BJ (cell line): ENCODE results near the gene MFAP5. TPM values are rescaled to one million over a fixed set of nuclear protein-coding genes. Genes with fewer than 3 reads are reported as not detected.

Source experiments
- CTCF ChIA-PET: fragments of 350-600 bp; formaldehyde crosslinking; extraction: SDS; loops from one replicate; lab custom pipeline; 2021; ENCODE audit warnings: antibody characterized with exemption, inconsistent platforms; lab: Yijun Ruan, JAX
- POLR2A ChIA-PET: fragments of 300-600 bp; sonication (Branson Sonifier 250); formaldehyde crosslinking; extraction: SDS; loops from one replicate; lab custom pipeline; 2021; ENCODE audit warnings: antibody characterized with exemption; lab: Charles Lee
- DNase-seq: peaks from one replicate; pipeline ENCODE4 v3.0.0-alpha.2; 2011; ENCODE audit warnings: low read depth
- H3K27me3 ChIP-seq: 2 replicates; pipeline ENCODE4 v1.6.0; 2011; ENCODE audit warnings: low read length; ENCODE audit not compliant: control insufficient read depth, insufficient read depth
- H3K36me3 ChIP-seq: 2 replicates; pipeline ENCODE4 v1.5.1; 2011; ENCODE audit warnings: low read length; ENCODE audit not compliant: control insufficient read depth, insufficient read depth
- H3K4me3 ChIP-seq: 2 replicates; pipeline ENCODE4 v1.5.1; 2011; ENCODE audit warnings: low read depth, mild to moderate bottlenecking, control low read depth, low read length
- CTCF ChIP-seq: IDR thresholded peaks from 2 replicates; pipeline ENCODE4 v1.5.1; 2011; ENCODE audit warnings: low read depth, mild to moderate bottlenecking, control low read depth, inconsistent platforms, low read length, moderate library complexity; ENCODE audit not compliant: insufficient read depth
- polyA plus RNA-seq: library from polyadenylated mRNA; depleted of rRNA; stranded (reverse); fragments of >200 nt; gene quantifications from 2 replicates; pipeline ENCODE4 v1.2.3, GENCODE V29; 2011

Gene MFAP5
- polyA plus RNA-seq, 1 experiment, result 172 TPM

GRCh38 chr12:8685051-8685450, 22.4 kb upstream of the MFAP5 start:
- H3K36me3 ChIP-seq, result no peaks in the 10 kb centered on the region
- ChIA-PET CTCF (interaction anchor here (1.4 to 5.3 kb wide), 3 partner anchors 139 to 206 kb away, joined by 8 to 42 read pairs (median 10); no protein-coding TSS in a partner anchor), POLR2A (no interaction called here)
- no peaks in the 10 kb centered on the region for H3K27me3 ChIP-seq
- DNase-seq, result no peak
- H3K4me3 ChIP-seq, result no peak overlapping the region
- TF ChIP-seq CTCF, result no peak

- TF ChIP-seq CTCF, result no peak
- ChIA-PET POLR2A (interaction anchor here (1.0 kb wide), 1 partner anchor 137 kb away, joined by 4 read pairs; no protein-coding TSS in a partner anchor), CTCF (interaction anchor here (0.5 to 5.3 kb wide), 27 partner anchors 10 to 368 kb away, joined by 3 to 43 read pairs (median 3); partner anchors contain the start of genes A2ML1, MFAP5 and RIMKLB)
- no peaks in the 10 kb centered on the region for H3K27me3 ChIP-seq
- H3K4me3 ChIP-seq, result no peak overlapping the region
- no peak for DNase-seq
- no peaks in the 10 kb centered on the region for H3K36me3 ChIP-seq
These were observed 18.7 kb upstream of the MFAP5 start for GRCh38 chr12:8681129-8681884.

- POLR2A ChIA-PET, result no interaction called here
- DNase-seq, result no peak
- Histone ChIP-seq H3K27me3 (no peaks in the 10 kb centered on the region), H3K4me3 (no peak overlapping the region), H3K36me3 (no peaks in the 10 kb centered on the region)
- no peak for TF ChIP-seq CTCF
- CTCF ChIA-PET, result interaction anchor here (1.3 to 5.3 kb wide), 6 partner anchors 20 to 358 kb away, joined by 3 to 43 read pairs (median 12); no protein-coding TSS in a partner anchor
These were observed 17.9 kb upstream of the MFAP5 start for GRCh38 chr12:8680533-8680932.

- CTCF ChIA-PET, result interaction anchor here (0.6 to 3.9 kb wide), 4 partner anchors 25 to 212 kb away, joined by 3 to 23 read pairs (median 10); no protein-coding TSS in a partner anchor
- no peak for TF ChIP-seq CTCF
- Histone ChIP-seq H3K36me3 (no peaks in the 10 kb centered on the region), H3K27me3 (no peaks in the 10 kb centered on the region), H3K4me3 (no peak overlapping the region)
- POLR2A ChIA-PET, result no interaction called here
- DNase-seq, result no peak
These were observed 16.1 kb upstream of the MFAP5 start for GRCh38 chr12:8678661-8679111.

GRCh38 chr12:8677362-8677761, 14.7 kb upstream of the MFAP5 start:
- Histone ChIP-seq H3K27me3 (no peaks in the 10 kb centered on the region), H3K4me3 (no peak overlapping the region), H3K36me3 (no peaks in the 10 kb centered on the region)
- DNase-seq, result no peak
- no peak for TF ChIP-seq CTCF
- ChIA-PET POLR2A (no interaction called here), CTCF (interaction anchor here (0.6 to 3.9 kb wide), 5 partner anchors 20 to 213 kb away, joined by 3 to 23 read pairs (median 9); no protein-coding TSS in a partner anchor)
